HCT116 (cell line): ENCODE measurements around the gene LSMEM2.

Experiments used
- CTCF ChIP-seq, 3 experiments: fragments of 200-600 bp in 1 of 3; sonication (generic) in 1 of 3; IDR thresholded peaks in 2 of 3; conservative IDR thresholded peaks in 1 of 3; 2 replicates each; pipeline ENCODE4 v1.5.1; 2012 to 2017; ENCODE audit warnings: low read depth in 2 of 3, low read length in 2 of 3, antibody characterized with exemption in 1 of 3, borderline replicate concordance in 1 of 3, control low read depth in 1 of 3, mild to moderate bottlenecking in 1 of 3, mixed read lengths in 1 of 3, mixed run types in 1 of 3, moderate library complexity in 1 of 3; ENCODE audit not compliant: insufficient read depth in 1 of 3
- EZH2 ChIP-seq: fragments of 200-600 bp; sonication (generic); IDR thresholded peaks from 2 replicates; pipeline ENCODE4 v1.6.1; 2017; ENCODE audit warnings: antibody characterized with exemption, mixed run types
- POLR2AphosphoS5 ChIP-seq: IDR thresholded peaks from 2 replicates; pipeline ENCODE4 v1.6.1; 2011; ENCODE audit warnings: mild to moderate bottlenecking, low read depth, low read length, moderate library complexity
- REST ChIP-seq: IDR thresholded peaks from 2 replicates; pipeline ENCODE4 v1.6.1; 2012; ENCODE audit warnings: low read depth
- ZNF274 ChIP-seq: fragments of 200-500 bp; sonication (Bioruptor generic); IDR thresholded peaks from 2 replicates; pipeline ENCODE4 v1.6.1; 2014; ENCODE audit warnings: mild to moderate bottlenecking, low read depth, low read length, inconsistent platforms

- TF ChIP-seq CTCF (IDR thresholded peaks at IDR 0.05 in 2 of 3, conservative IDR thresholded peaks at IDR 0.05 in 1 of 3; ENCODE audit: borderline replicate concordance in 1 of 3, insufficient read depth in 1 of 3, low read depth in 2 of 3, low read length in 2 of 3) (no peak), REST (no peak), ZNF274 (no peak), POLR2AphosphoS5 (no peak), EZH2 (no peak)
Observed at GRCh38 chr3:50229490-50229889, 49.4 kb upstream of the LSMEM2 start.
